Endothelial cell of umbilical vein (primary cell): Measurements from ENCODE around the gene C5orf47. TPM values are rescaled to one million over a fixed set of nuclear protein-coding genes. Genes with fewer than 3 reads are reported as not detected.

Experiments used
- BruUV-seq: library from RNA; stranded (reverse); fragments of 400-500 nt; replicated peaks from 2 replicates; lab custom pipeline; 2021; lab: Mats Ljungman, UMichigan
- CTCF ChIA-PET: fragments of 300-600, 350-600 bp; sonication (Branson Sonifier 250); formaldehyde crosslinking; loops from one replicate; lab custom pipeline; 2021; ENCODE audit warnings: antibody characterized with exemption, inconsistent platforms; lab: Charles Lee
- POLR2A ChIA-PET: fragments of 300-600, 350-600 bp; sonication (Branson Sonifier 250); formaldehyde crosslinking; loops from one replicate; lab custom pipeline; 2021; ENCODE audit warnings: antibody characterized with exemption, inconsistent platforms; lab: Charles Lee
- DNase-seq: peaks from one replicate; pipeline ENCODE4 v3.0.0-alpha.2; 2011; ENCODE audit warnings: low read depth, low spot score
- FAIRE-seq: peaks from 2 replicates; lab custom pipeline; 2011; peaks lifted over from hg19 to GRCh38; lab: Jason Lieb, UNC
- H2AFZ ChIP-seq: 2 replicates; pipeline ENCODE4 v1.6.0; 2012; ENCODE audit warnings: low read depth, low read length, control low read depth, inconsistent platforms
- H3K27ac ChIP-seq: 2 replicates; pipeline ENCODE4 v1.5.1; 2011; ENCODE audit warnings: low read depth, mild to moderate bottlenecking, control low read depth, low read length, moderate library complexity; ENCODE audit not compliant: insufficient read depth
- H3K27me3 ChIP-seq, 2 experiments: 2 replicates each; pipeline versions ENCODE4 v1.6.0 to v1.6.1; 2011; ENCODE audit warnings: low read length in 2 of 2, mixed read lengths in 1 of 2; ENCODE audit not compliant: control insufficient read depth in 2 of 2, insufficient read depth in 2 of 2
- H3K36me3 ChIP-seq, 2 experiments: 2 replicates in 1 of 2; 3 replicates in 1 of 2; pipeline ENCODE4 v1.5.1; 2011; ENCODE audit warnings: low read length in 2 of 2, mild to moderate bottlenecking in 1 of 2, moderate library complexity in 1 of 2; ENCODE audit not compliant: control insufficient read depth in 2 of 2, insufficient read depth in 2 of 2; ENCODE audit errors: extremely low read depth in 1 of 2
- H3K4me1 ChIP-seq: 3 replicates; pipeline ENCODE4 v1.5.1; 2011; ENCODE audit warnings: mild to moderate bottlenecking, low read length; ENCODE audit not compliant: control insufficient read depth, insufficient read depth; ENCODE audit errors: extremely low read depth
- H3K4me2 ChIP-seq: 2 replicates; pipeline ENCODE4 v1.6.1; 2011; ENCODE audit warnings: low read length, control low read depth, mixed read lengths; ENCODE audit not compliant: insufficient read depth
- H3K4me3 ChIP-seq, 3 experiments: fragments of 200-600 bp in 1 of 3; sonication (generic), shearing (Covaris generic) in 1 of 3; replicated peaks in 1 of 3; 2 replicates each; pipeline ENCODE4 v1.5.1; 2011 to 2016; ENCODE audit warnings: control low read depth in 3 of 3, low read length in 3 of 3, mild to moderate bottlenecking in 2 of 3, inconsistent platforms in 1 of 3, low read depth in 1 of 3, moderate library complexity in 1 of 3; ENCODE audit not compliant: insufficient read depth in 1 of 3
- H3K79me2 ChIP-seq: 2 replicates; pipeline ENCODE4 v1.6.0; 2012; ENCODE audit warnings: low read length, inconsistent platforms; ENCODE audit not compliant: control insufficient read depth, insufficient read depth
- H3K9ac ChIP-seq: replicated peaks from 2 replicates; pipeline ENCODE3; 2011; ENCODE audit warnings: low read length, control low read depth; ENCODE audit not compliant: insufficient read depth; ENCODE audit errors: extremely low read depth
- H3K9me1 ChIP-seq: replicated peaks from 3 replicates; pipeline ENCODE4 v1.6.0; 2011; ENCODE audit warnings: mild to moderate bottlenecking, low read length; ENCODE audit not compliant: control insufficient read depth, insufficient read depth; ENCODE audit errors: extremely low read depth
- H3K9me3 ChIP-seq: replicated peaks from 2 replicates; pipeline ENCODE4 v1.5.1; 2012; ENCODE audit warnings: low read length, inconsistent platforms; ENCODE audit not compliant: control insufficient read depth, insufficient read depth
- H4K20me1 ChIP-seq: replicated peaks from 2 replicates; pipeline ENCODE3; 2011; ENCODE audit warnings: mild to moderate bottlenecking, low read length; ENCODE audit not compliant: control insufficient read depth, insufficient read depth; ENCODE audit errors: extremely low read depth
- EZH2 ChIP-seq: IDR thresholded peaks from 2 replicates; pipeline ENCODE4 v1.6.1; 2012; ENCODE audit warnings: borderline replicate concordance, low read depth, mild to moderate bottlenecking, moderate library complexity, low read length, inconsistent platforms; ENCODE audit not compliant: severe bottlenecking
- FOS ChIP-seq: IDR thresholded peaks from 2 replicates; pipeline ENCODE4 v1.6.1; 2011; ENCODE audit warnings: mild to moderate bottlenecking, low read length, moderate library complexity, borderline replicate concordance; ENCODE audit not compliant: insufficient read depth
- MYC ChIP-seq: IDR thresholded peaks from one replicate; pipeline ENCODE4 v1.6.1; 2011; ENCODE audit warnings: mild to moderate bottlenecking, low read depth, low read length
- POLR2A ChIP-seq: IDR thresholded peaks from 2 replicates; pipeline ENCODE4 v1.6.1; 2012; ENCODE audit warnings: low read depth, mild to moderate bottlenecking, control low read depth, low read length
- POLR2AphosphoS5 ChIP-seq: IDR thresholded peaks from 2 replicates; pipeline ENCODE4 v1.6.1; 2012; ENCODE audit warnings: low read depth, mild to moderate bottlenecking, control low read depth, low read length, moderate library complexity; ENCODE audit not compliant: insufficient read depth
- dilution Hi-C: fragments of 300-500 bp; cut with MboI; formaldehyde crosslinking; loops from one replicate; pipeline ENCODE4 v1.15.0; 2019; ENCODE audit warnings: low sequenced_read_pairs; ENCODE audit not compliant: extremely low pct_ligation_motif_present
- intact Hi-C: fragments of 100-400 bp; cut with micrococcal nuclease; formaldehyde crosslinking; loops from one replicate; pipeline ENCODE4 v1.10.0; 2022
- polyA plus RNA-seq, 4 experiments: library from polyadenylated mRNA; depleted of rRNA in 3 of 4; stranded (reverse) in 3 of 4; unstranded in 1 of 4; fragments of >200 nt; gene quantifications; 2 replicates each; pipeline versions ENCODE4 v1.2.1 to v1.2.3, GENCODE V29; 2011 to 2012; ENCODE audit warnings: missing spikeins in 1 of 4
- total RNA-seq: library from RNA; stranded (reverse); gene quantifications from 2 replicates; pipeline ENCODE4 v1.2.3, GENCODE V29; 2021

C5orf47 gene
- total and polyA plus RNA-seq, 2 donors (not counting 3 experiments of a cell fraction or from before 2014, with no cell fraction given) = not detected

DNA sequence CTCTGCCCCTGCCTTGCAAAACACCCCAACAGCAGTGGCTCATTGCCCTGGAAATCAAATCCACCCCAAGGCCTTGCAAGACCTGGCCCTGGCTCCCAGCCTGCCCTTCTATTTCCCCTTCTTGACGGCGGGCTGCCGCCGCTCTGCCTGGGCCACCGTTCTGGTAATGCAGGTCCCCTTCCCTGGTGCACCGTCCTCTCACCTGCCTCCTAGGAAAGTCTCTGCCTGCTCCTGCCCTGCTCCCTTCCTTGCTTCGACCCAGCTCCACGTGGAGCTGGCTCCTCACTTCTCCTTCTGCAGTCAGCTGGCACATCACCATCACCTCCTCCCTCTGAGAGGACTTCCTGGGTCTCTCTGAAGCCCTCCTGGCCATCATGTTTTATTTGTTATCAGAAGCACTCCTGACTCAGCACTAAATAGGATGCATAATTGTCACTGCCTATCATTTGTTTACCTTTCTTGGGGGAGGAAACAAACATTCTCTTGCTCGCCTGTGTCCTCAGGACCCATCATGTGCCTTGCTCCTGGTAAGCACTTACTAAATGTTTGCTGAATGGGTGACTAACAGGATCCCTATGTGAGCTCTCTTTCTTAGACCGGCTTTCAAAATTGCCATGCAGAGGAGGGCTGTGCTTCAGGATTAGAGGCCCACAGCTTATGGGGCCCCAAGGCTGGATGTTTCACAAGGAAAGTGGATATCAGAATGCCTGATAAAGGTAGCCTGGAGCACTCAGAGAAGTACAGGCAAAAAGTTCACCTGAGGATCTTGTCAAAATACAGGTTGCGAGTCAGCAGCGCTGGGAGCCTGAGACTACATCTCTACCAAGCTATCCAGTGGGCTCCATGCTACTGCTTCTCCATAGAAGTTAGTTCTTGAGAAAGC is 19.6 kb upstream of the C5orf47 start:
- Histone ChIP-seq H4K20me1 (no peaks in the 10 kb centered on the region), H3K79me2 (no peaks in the 10 kb centered on the region), H3K9me3 (no peaks in the 10 kb centered on the region), H3K27me3 (peaks cover 0 to 2% of the 10 kb centered on the region in 2 experiments), H3K36me3 (no peaks in the 10 kb centered on the region), H3K9me1 (no peaks in the 10 kb centered on the region), H2AFZ (no peak overlapping the region), H3K27ac (no peak overlapping the region), H3K4me1 (peaks cover 6% of the 10 kb centered on the region), H3K9ac (no peak overlapping the region), H3K4me2 (no peak overlapping the region), H3K4me3 (no peak overlapping the region)
- ChIA-PET CTCF (interaction anchor here (1.0 to 1.5 kb wide), 5 partner anchors 28 to 388 kb away, joined by 3 read pairs; partner anchors contain the start of gene BOD1), POLR2A (interaction anchor here (0.6 kb wide), 1 partner anchor 133 kb away, joined by 3 read pairs; no protein-coding TSS in a partner anchor)
- no TSS peak for BruUV-seq
- no peak for DNase-seq
- no peak for FAIRE-seq
- intact Hi-C loops (no loop called here), dilution Hi-C loops (no loop called here)
- no peak for TF ChIP-seq POLR2A
- TF ChIP-seq FOS = no peak
- no peak for TF ChIP-seq POLR2AphosphoS5
- TF ChIP-seq EZH2 = no peak

DNA sequence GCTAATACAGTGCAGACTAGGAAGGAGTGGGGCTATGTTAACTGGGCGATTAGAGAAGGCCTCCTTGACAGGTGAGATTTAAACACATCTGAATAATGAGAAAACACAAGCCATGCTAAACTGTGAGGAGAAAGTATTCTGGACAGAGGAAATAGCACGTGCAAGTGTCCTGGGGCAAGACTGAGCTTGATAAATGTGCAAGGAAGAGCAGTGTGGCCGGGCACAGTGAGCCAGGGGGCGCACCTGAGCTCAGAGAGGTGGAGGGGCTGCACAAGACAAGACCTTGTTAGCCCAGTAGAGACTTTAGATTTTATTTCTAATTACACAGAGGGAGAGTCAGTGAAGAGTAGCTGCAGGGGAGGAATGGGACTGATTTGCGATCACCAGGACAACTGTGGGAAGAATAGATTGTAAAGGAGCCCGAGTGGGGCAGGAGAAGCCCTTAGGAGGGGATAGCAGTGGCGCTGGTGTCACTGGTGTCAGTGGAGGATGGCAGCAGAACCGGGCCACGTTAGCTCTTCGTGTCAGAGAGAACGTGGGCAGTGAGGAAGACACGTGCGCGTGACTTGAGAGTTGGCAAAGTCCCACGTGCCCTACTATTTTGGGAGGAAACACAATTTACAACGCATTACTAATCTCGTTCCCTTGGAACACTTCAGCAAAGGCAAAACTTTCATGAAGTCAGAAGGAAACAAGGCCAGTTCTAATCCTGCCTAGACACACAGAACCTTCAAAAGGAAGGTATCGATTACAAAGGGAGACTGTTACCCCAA is 17.9 kb upstream of the C5orf47 start:
- intact Hi-C loops = no loop called here
- ChIA-PET POLR2A (interaction anchor here (1.6 kb wide), 1 partner anchor 83 kb away, joined by 4 read pairs; the partner anchor contains the start of gene CPEB4), CTCF (interaction anchor here (0.7 to 3.3 kb wide), 7 partner anchors 8 to 355 kb away, joined by 3 to 23 read pairs (median 6); partner anchors contain the start of gene BOD1)
- H3K27me3 ChIP-seq = peaks cover 0 to 2% of the 10 kb centered on the region in 2 experiments
- no peak for TF ChIP-seq MYC
- dilution Hi-C loops = no loop called here
- no peaks in the 10 kb centered on the region for H3K36me3 ChIP-seq
- H3K9ac ChIP-seq = no peak overlapping the region
- H3K79me2 ChIP-seq = no peaks in the 10 kb centered on the region
- H3K9me3 ChIP-seq = no peaks in the 10 kb centered on the region
- no peaks in the 10 kb centered on the region for H4K20me1 ChIP-seq
- H3K4me1 ChIP-seq = peaks cover 6% of the 10 kb centered on the region
- FAIRE-seq = no peak
- no peak overlapping the region for H2AFZ ChIP-seq
- BruUV-seq = no TSS peak
- no peak overlapping the region for H3K4me3 ChIP-seq
- no peak for DNase-seq
- H3K4me2 ChIP-seq = no peak overlapping the region
- H3K9me1 ChIP-seq = no peaks in the 10 kb centered on the region
- H3K27ac ChIP-seq = no peak overlapping the region
